ENCODE measurements around the gene HSD17B14. TPM values are rescaled to one million over a fixed set of nuclear protein-coding genes. Genes with fewer than 3 reads are reported as not detected.

Gene HSD17B14
- total and polyA plus RNA-seq, 2 donors (not counting 1 experiment from before 2014, with no cell fraction given), result 4.5 to 11.1 TPM

DNA sequence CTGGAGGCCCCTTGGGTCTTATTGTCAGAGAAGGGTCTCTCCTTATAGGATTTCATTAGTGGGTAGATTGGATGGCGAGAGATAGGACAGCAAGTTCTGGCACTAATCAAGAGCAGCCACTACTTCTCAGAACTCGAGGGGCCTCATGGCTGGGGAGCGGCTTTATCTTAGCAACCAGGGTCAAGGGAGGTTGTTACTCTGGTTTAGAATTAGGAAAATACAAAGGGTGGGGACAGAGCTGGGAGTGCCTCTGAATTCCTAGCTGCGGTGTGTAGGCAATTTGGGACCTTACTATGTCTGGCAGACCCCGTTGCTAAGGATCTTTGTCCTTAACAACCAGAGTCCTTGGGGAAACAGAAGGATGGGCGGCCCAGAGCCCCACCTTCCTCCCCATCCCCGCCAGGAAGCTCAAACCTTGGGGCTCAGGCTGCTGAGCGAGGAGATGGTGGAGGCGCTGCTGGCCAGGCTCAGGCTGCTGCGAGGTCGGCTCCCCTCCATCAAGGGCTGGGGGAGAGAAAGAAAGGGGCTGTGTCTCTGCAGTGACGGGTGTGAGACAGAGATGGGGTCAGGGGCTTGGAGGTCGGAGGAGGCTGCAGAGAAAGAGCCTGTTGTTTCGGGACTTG lies 30.9 kb upstream of the HSD17B14 start:
- peaks cover 19% of the 10 kb centered on the region for H3K79me2 ChIP-seq (ENCODE audit: control insufficient read depth, insufficient read depth, low read length)
- peak overlapping the region; percentile 86 for H3K27ac ChIP-seq (ENCODE audit: insufficient read depth, low read length)
- no peak overlapping the region for H2AFZ ChIP-seq (ENCODE audit: low read length)
- H3K4me3 ChIP-seq (replicated peaks in 1 of 4; ENCODE audit: control extremely low read depth in 1 of 4, insufficient read depth in 1 of 4, low read depth in 3 of 4, low read length in 4 of 4), result peak overlapping the region; percentile 64 to 77 (median 68)
- peak overlapping the region; percentile 60 for H3K9ac ChIP-seq (ENCODE audit: insufficient read depth, low read length)
- H3K4me2 ChIP-seq (ENCODE audit: extremely low read depth, insufficient read depth, low read length), result peak overlapping the region; percentile 94
- H4K20me1 ChIP-seq (ENCODE audit: control insufficient read depth, extremely low read depth, insufficient read depth, low read length), result no peaks in the 10 kb centered on the region
- peaks cover 10% of the 10 kb centered on the region for H3K36me3 ChIP-seq (ENCODE audit: control insufficient read depth, insufficient read depth, low read length)
- H3K27me3 ChIP-seq (ENCODE audit: control insufficient read depth, insufficient read depth, low read length), result no peaks in the 10 kb centered on the region
- H3K9me3 ChIP-seq (ENCODE audit: control insufficient read depth, insufficient read depth, low read depth, low read length), result no peaks in the 10 kb centered on the region
- peaks cover 7% of the 10 kb centered on the region for H3K4me1 ChIP-seq (ENCODE audit: control insufficient read depth, extremely low read depth, insufficient read depth, low read length)
- no peak for DNase-seq (ENCODE audit: low read depth in 2 of 2)
- no peak for TF ChIP-seq CTCF (conservative IDR thresholded peaks at IDR 0.05 in 1 of 2, IDR thresholded peaks at IDR 0.05 in 1 of 2; ENCODE audit: low read depth in 1 of 2, low read length in 2 of 2)
- TF ChIP-seq EZH2 (IDR thresholded peaks at IDR 0.05; ENCODE audit: low read length, missing control alignments), result no peak

DNA sequence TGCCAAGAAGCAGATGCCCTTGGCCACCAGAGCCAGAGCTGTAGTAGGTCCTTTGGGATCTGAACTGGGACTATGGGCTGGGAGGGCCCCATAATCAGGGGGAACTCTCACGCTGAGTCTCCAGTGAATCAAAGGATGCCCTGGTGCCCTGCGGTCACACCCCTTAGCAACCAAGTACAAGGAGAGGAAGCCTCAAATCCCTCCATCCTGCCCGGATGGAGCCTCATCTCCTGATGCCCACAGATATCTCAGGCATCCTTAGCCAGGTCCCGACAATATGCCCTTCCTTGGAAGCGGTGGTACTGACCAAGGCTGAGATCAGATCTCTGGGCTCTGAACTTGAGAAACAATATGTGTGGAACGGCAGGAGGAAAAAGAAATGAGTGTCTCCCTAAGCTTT lies 30.4 kb upstream of the HSD17B14 start:
- H3K36me3 ChIP-seq (ENCODE audit: control insufficient read depth, insufficient read depth, low read length), result peaks cover 10% of the 10 kb centered on the region
- no peak overlapping the region for H2AFZ ChIP-seq (ENCODE audit: low read length)
- H3K4me3 ChIP-seq (replicated peaks in 1 of 4; ENCODE audit: control extremely low read depth in 1 of 4, insufficient read depth in 1 of 4, low read depth in 3 of 4, low read length in 4 of 4), result peak overlapping the region; percentile 64 to 77 (median 68)
- no peak for DNase-seq (ENCODE audit: low read depth in 2 of 2)
- H3K9me3 ChIP-seq (ENCODE audit: control insufficient read depth, insufficient read depth, low read depth, low read length), result no peaks in the 10 kb centered on the region
- peak overlapping the region; percentile 94 for H3K4me2 ChIP-seq (ENCODE audit: extremely low read depth, insufficient read depth, low read length)
- TF ChIP-seq EZH2 (IDR thresholded peaks at IDR 0.05; ENCODE audit: low read length, missing control alignments) (no peak), CTCF (conservative IDR thresholded peaks at IDR 0.05 in 1 of 2, IDR thresholded peaks at IDR 0.05 in 1 of 2; ENCODE audit: low read depth in 1 of 2, low read length in 2 of 2) (no peak)
- H3K79me2 ChIP-seq (ENCODE audit: control insufficient read depth, insufficient read depth, low read length), result peaks cover 19% of the 10 kb centered on the region
- H3K4me1 ChIP-seq (ENCODE audit: control insufficient read depth, extremely low read depth, insufficient read depth, low read length), result peaks cover 7% of the 10 kb centered on the region
- H3K9ac ChIP-seq (ENCODE audit: insufficient read depth, low read length), result no peak overlapping the region
- peak overlapping the region; percentile 86 for H3K27ac ChIP-seq (ENCODE audit: insufficient read depth, low read length)
- H4K20me1 ChIP-seq (ENCODE audit: control insufficient read depth, extremely low read depth, insufficient read depth, low read length), result no peaks in the 10 kb centered on the region
- no peaks in the 10 kb centered on the region for H3K27me3 ChIP-seq (ENCODE audit: control insufficient read depth, insufficient read depth, low read length)

DNA sequence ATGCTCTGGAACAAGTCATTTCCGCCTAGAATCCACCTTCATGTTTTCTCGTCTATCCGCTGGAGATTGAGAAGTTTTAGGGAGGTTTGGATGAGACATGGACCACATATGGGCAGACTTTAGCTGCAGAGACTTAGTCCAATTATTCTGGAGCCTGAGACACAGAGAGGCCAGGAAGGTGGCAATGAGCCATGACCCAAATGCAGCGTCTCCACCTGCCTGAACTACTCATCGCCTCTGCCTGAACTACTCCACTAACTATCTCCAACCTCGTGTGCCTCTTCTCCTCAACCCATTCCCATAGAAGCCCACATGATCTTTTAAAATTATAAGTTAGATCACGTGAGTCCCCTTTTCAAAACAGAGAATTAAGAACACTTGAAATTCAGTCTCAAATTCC lies 26.5 kb upstream of the HSD17B14 start:
- H3K79me2 ChIP-seq (ENCODE audit: control insufficient read depth, insufficient read depth, low read length), result peaks cover 19% of the 10 kb centered on the region
- no peak for DNase-seq (ENCODE audit: low read depth in 2 of 2)

More for the DNA sequence above, 26.5 kb upstream of the HSD17B14 start:
- Histone ChIP-seq H4K20me1 (ENCODE audit: control insufficient read depth, extremely low read depth, insufficient read depth, low read length) (no peaks in the 10 kb centered on the region), H3K27ac (ENCODE audit: insufficient read depth, low read length) (no peak overlapping the region), H3K4me1 (ENCODE audit: control insufficient read depth, extremely low read depth, insufficient read depth, low read length) (peaks cover 5% of the 10 kb centered on the region), H2AFZ (ENCODE audit: low read length) (no peak overlapping the region), H3K4me3 (replicated peaks in 1 of 4; ENCODE audit: control extremely low read depth in 1 of 4, insufficient read depth in 1 of 4, low read depth in 3 of 4, low read length in 4 of 4) (no peak overlapping the region), H3K27me3 (ENCODE audit: control insufficient read depth, insufficient read depth, low read length) (no peaks in the 10 kb centered on the region), H3K9ac (ENCODE audit: insufficient read depth, low read length) (no peak overlapping the region), H3K4me2 (ENCODE audit: extremely low read depth, insufficient read depth, low read length) (no peak overlapping the region), H3K9me3 (ENCODE audit: control insufficient read depth, insufficient read depth, low read depth, low read length) (no peaks in the 10 kb centered on the region), H3K36me3 (ENCODE audit: control insufficient read depth, insufficient read depth, low read length) (peaks cover 25% of the 10 kb centered on the region)
- TF ChIP-seq EZH2 (IDR thresholded peaks at IDR 0.05; ENCODE audit: low read length, missing control alignments) (no peak), CTCF (conservative IDR thresholded peaks at IDR 0.05 in 1 of 2, IDR thresholded peaks at IDR 0.05 in 1 of 2; ENCODE audit: low read depth in 1 of 2, low read length in 2 of 2) (no peak)
